ENCODE results near the gene THUMPD1.

DNA sequence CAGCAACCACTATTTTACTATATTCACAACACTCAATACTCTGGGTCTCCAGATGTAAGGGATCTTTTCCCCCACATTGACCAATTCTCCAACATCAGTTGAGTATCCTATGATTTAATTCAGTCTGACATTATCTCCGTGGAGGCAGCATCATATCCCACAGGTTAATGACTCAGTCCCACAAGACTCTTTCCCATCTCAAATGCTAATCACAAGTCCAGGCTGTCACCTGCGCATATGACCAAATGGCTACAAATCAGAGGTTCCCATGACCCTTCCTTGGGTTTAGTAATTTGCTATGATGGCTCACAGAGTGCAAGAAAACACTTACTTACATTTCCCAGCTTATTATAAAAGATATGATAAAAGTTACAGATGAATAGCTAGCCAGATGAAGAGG lies 40.9 kb upstream of the THUMPD1 start:
- TF ChIP-seq POLR2AphosphoS5 (IDR thresholded peaks at IDR 0.05), result no peak
- TF ChIP-seq, protein P1, sequence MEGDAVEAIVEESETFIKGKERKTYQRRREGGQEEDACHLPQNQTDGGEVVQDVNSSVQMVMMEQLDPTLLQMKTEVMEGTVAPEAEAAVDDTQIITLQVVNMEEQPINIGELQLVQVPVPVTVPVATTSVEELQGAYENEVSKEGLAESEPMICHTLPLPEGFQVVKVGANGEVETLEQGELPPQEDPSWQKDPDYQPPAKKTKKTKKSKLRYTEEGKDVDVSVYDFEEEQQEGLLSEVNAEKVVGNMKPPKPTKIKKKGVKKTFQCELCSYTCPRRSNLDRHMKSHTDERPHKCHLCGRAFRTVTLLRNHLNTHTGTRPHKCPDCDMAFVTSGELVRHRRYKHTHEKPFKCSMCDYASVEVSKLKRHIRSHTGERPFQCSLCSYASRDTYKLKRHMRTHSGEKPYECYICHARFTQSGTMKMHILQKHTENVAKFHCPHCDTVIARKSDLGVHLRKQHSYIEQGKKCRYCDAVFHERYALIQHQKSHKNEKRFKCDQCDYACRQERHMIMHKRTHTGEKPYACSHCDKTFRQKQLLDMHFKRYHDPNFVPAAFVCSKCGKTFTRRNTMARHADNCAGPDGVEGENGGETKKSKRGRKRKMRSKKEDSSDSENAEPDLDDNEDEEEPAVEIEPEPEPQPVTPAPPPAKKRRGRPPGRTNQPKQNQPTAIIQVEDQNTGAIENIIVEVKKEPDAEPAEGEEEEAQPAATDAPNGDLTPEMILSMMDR (IDR thresholded peaks at IDR 0.05), result no peak
